Fibroblast of villous mesenchyme (primary cell): ENCODE data around the gene GID4. TPM values are rescaled to one million over a fixed set of nuclear protein-coding genes. Genes with fewer than 3 reads are reported as not detected.

ENCODE experiments used
- DNase-seq: peaks from one replicate; pipeline ENCODE4 v3.0.0-alpha.2; 2010; ENCODE audit warnings: low read depth
- H3K4me3 ChIP-seq: 2 replicates; pipeline ENCODE4 v1.5.1; 2011; ENCODE audit warnings: low read depth, mild to moderate bottlenecking, low read length
- total RNA-seq: library from RNA; depleted of rRNA; stranded (reverse); fragments of >200 nt; gene quantifications from 2 replicates; pipeline ENCODE4 v1.2.3, GENCODE V29; 2012
- TF ChIP-seq, protein P1 (sequence below): IDR thresholded peaks from 2 replicates; pipeline ENCODE4 v1.5.1; 2012; ENCODE audit warnings: low read depth, mild to moderate bottlenecking, low read length; ENCODE audit not compliant: insufficient read depth

GID4 gene
- total RNA-seq, 1 donor = 7.8 TPM

DNA sequence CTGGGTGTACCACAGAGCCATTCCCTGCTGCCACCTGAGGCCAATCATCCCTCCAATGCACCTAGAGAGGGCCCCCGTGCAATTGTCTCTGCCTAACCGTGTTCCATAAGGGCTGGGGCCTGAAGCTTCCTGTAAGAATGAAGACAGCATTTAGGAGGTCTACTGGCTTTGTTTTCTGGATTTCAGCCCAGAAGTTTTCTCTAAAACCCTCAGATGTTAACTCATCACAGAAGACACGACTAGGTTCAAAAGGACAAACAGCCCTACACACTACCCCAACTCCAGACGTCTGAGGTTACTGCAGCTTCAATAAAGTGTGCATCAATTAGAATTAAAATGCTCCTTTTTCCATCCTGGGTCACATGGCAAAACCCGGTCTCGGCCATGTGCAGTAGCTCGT, 37.7 kb downstream of the GID4 start:
- TF ChIP-seq, protein P1, sequence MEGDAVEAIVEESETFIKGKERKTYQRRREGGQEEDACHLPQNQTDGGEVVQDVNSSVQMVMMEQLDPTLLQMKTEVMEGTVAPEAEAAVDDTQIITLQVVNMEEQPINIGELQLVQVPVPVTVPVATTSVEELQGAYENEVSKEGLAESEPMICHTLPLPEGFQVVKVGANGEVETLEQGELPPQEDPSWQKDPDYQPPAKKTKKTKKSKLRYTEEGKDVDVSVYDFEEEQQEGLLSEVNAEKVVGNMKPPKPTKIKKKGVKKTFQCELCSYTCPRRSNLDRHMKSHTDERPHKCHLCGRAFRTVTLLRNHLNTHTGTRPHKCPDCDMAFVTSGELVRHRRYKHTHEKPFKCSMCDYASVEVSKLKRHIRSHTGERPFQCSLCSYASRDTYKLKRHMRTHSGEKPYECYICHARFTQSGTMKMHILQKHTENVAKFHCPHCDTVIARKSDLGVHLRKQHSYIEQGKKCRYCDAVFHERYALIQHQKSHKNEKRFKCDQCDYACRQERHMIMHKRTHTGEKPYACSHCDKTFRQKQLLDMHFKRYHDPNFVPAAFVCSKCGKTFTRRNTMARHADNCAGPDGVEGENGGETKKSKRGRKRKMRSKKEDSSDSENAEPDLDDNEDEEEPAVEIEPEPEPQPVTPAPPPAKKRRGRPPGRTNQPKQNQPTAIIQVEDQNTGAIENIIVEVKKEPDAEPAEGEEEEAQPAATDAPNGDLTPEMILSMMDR = no peak
- H3K4me3 ChIP-seq = no peak overlapping the region
- peak; percentile 15 for DNase-seq

DNA sequence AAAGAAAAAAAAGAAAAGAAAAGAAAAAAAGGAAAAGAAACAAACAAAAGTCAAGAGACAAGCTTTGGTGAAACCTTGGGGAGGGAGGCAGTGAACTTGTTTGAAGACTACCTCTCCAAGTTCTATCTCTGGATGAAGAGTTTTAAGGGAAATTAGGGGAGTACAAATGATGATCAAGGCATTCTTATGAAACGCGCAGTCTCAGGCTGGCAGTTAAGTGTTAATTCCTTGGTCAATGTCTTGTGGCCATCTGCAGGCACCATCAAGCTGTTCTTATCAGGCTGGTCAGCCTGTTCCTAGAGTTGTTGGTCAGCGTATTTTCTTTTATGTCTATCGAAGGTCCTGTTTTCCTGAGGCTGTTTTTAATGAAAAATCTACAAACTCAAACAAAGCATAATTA, 40.3 kb downstream of the GID4 start:
- H3K4me3 ChIP-seq = no peak overlapping the region
- no peak for DNase-seq
- TF ChIP-seq, protein P1 = no peak

DNA sequence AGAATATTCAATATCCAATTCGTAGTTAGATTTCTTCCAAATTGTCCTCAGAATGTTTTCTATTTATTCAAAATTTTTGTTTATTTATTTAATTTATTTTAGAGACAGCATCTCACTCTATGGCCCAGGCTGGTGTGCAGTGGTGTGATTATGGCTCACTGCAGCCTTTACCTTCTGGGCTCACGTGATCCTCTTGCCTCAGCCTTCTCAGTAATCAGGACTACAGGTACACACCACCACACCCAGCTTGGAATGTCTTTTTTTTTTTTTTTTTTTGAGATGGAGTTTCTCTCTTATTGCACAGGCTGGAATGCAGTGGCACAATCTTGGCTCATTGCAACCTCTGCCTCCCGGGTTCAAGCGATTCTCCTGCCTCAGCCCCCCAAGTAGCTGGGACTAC, 45.0 kb downstream of the GID4 start:
- no peak for DNase-seq
- TF ChIP-seq, protein P1 = no peak
- H3K4me3 ChIP-seq = no peak overlapping the region

DNA sequence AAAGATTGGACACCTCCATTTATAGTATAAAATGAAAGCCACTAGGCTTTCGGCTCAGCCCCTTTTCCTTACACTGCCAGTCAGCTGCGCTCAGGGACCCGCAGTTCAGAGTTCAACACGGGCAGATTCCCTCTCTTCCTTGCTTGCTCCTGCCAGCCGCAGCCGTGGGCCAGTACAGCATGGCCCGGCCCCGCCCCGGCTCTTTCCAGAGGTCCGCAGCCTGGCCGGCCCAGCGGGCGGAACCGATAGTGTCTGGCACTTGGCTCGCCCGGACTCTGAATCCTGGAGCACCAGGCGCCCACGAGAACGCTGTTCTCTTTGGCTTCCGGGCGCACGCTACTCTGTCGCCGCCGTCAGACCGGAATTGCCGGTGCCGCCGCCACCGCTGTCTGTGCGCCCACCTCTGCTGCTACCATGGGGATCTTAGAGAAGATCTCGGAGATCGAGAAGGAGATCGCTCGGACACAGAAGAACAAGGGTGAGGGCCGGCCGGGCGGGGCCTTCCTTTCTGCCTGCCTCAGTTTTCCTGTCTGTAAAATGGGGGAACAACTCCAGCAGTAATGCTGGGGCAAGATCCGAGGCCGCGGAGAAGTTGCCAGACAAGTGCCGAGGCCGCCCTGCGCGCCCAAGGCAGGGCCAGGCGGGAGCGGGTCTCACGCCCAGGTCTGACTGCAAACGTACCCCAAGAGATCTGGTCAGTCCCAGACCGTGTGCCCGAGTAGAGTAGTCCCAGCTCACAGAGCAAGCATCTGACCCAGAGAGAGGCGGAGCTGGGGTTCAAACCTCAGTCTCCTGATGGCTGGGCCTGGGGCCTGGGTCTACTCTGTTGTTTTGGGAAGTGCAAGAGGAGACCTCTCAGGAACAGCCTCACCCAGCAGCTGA, 48.6 kb downstream of the GID4 start, which contains the start of gene DRG2:
Gene DRG2 (plus strand): TSS at position 339 of the 882 bp plus-strand sequence. CDS start 76 bp downstream, at position 415.
- TF ChIP-seq, protein P1 = no peak
- H3K4me3 ChIP-seq = peak within 1 kb of the TSS; percentile 94
- DNase-seq = peak; percentile 95

DNA sequence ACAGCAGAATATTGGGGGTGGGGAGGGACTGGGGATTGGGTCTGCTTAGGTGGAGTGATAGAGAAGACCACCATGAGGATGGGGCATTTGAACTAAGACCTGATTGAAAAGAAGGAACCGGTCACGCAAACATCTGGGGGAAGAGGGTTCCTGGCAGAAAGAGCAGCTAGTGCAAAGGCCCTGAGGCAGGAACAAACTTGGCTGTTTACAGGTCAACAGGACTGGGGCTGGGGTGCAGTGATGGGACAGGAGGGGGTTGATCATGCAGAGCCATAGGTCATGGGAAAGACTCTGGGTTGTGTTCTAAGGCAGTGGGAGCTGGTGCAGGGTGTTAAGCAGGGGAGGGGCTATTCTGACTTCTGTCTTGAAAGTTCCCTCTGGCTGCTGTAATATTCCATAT, 50.4 kb downstream of the GID4 start:
- H3K4me3 ChIP-seq = no peak overlapping the region
- TF ChIP-seq, protein P1 = no peak
- no peak for DNase-seq

DNA sequence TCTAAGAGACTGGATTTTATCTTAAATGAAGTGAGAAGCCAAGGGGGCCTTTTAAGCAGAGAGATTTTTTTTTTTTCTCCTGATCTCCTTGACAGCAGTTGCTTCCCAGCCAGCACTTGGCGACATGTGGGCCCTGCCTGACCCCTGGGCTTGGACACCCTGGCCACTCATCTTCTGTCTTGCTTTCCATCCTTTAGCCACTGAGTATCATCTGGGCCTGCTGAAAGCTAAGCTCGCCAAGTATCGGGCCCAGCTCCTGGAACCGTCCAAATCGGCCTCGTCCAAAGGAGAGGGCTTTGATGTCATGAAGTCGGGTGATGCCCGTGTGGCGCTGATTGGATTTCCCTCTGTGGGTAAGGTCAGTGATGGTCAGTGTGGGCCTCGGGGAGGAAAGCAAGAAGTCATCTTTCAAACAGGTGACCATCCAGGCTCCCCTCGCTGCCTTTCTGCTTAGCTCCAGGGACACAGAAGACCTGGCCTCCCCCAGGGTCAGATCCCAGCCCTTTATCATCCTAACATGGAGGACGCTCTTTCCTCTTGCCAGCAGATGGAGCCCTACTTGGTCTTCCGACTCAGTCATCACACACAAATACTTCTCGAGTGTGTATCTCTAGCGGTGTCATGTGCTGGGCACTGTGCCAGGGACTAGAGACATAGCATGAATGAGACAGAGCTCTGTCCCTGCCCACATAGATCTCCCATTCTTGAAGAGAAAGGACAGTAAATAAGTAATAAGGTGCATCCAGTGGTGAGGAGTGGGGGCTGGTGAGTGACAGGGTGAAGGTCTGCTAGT, 54.6 kb downstream of the GID4 start:
- no peak overlapping the region for H3K4me3 ChIP-seq
- TF ChIP-seq, protein P1 = peak; percentile 58
- DNase-seq = peak; percentile 81
